WI38 (cell line): ENCODE data around the gene GRM4.

Experiments
- H3K4me3 ChIP-seq: 2 replicates; pipeline ENCODE4 v1.5.1; 2011; ENCODE audit warnings: low read depth, mild to moderate bottlenecking, control low read depth, low read length
- CTCF ChIP-seq: IDR thresholded peaks from 2 replicates; pipeline ENCODE4 v1.5.1; 2012; ENCODE audit warnings: low read depth, mild to moderate bottlenecking, control low read depth, low read length

The GRM4 gene

DNA sequence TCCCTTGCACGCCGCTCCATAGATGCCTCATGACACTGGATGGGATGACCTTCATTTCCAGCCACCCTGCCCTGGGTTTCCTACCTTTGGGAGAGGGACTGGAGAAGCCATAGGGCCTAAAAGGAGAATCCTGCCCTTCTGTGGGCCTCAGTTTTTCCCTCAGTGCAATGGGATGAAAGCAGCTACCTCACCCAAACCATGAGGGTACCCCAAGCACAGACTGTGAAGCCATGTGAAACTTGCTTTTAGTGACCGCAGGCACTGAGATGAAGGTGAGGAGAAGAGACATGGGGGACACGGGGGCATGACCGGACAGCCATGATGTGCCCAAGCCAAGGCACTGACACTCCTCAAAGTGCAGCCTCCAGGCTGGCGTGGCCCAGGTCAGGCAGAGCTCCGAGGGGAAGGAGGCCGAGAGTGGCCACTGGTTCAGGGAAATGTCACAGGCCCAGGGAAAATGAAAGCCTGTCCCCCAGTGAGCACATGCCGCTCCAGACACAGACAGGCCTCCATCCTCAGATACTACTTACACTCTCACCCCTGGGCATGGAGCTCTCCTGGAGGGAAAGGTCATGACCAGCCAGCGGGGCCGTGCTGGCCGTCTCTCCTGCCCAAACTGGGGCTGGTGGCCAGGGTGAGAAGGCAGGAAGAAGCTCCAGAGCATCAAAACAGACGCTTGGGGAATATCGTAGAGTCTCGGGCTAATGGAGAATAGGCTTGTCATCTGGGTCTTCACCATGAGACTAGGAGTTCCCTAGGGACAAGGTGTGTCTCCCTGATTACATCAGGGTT, 116.2 kb downstream of the GRM4 start:
- H3K4me3 ChIP-seq = no peak overlapping the region
- no peak for TF ChIP-seq CTCF

DNA sequence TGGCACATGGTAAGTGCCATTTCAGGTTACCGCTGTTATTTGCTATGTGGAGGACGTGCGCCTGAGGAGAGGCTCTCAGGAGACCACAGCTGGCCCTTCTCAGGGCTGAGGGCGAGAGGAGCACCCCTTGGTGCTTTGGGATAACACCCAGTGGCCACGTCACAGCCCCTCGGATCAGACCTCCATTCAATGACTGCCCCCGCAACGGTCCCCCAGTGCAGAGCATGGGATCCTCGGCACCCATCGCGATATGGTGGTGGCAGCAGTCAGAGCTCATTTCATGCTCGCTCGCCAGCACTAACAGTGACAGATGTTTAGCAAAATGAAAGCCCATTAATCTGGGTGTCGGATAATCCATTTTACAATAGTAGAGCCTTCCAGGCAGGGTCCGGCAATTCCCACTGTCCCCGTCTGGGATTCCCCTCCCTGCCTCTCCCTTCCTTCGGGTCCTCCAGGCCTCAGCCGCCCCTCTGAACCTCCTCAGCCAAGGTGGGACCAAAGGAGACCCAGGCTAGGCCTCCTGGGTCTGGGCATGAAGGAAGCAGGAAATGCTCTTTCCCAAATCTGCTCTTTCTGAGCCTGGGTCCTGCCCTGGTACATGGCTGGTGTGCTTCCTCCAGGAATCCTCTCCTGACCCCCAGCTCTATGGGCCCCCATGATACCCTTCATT, 117.1 kb downstream of the GRM4 start:
- H3K4me3 ChIP-seq = no peak overlapping the region
- TF ChIP-seq CTCF = no peak

GRCh38 chr6:34027939-34028441, 117.9 kb downstream of the GRM4 start:
- TF ChIP-seq CTCF = no peak
- H3K4me3 ChIP-seq = no peak overlapping the region

DNA sequence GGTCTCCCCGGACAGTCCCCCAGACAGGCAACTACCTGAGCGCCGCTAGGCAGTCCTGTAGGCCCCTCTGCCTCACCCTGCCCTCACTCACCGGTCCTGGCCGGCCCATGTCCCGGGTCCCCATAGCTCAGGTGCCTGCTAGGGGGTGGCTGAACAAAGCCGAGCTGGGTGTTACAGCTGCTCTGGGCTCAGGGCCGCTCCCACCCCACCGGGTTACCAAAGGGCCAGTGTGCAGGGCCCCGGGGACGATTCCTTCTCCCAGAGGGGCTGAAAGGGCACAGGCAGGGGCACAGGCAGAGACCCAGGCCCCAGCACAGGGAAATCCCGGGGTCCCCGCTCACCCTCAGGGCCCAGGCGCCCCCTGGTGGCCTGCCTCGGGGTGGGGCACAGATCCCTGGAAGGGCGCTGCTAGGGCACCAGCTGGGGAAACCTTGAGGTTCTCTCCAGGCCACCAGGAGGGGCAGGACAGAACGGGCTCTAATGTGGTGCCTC, 118.4 kb downstream of the GRM4 start:
- peak; percentile 77 for TF ChIP-seq CTCF
- no peak overlapping the region for H3K4me3 ChIP-seq

DNA sequence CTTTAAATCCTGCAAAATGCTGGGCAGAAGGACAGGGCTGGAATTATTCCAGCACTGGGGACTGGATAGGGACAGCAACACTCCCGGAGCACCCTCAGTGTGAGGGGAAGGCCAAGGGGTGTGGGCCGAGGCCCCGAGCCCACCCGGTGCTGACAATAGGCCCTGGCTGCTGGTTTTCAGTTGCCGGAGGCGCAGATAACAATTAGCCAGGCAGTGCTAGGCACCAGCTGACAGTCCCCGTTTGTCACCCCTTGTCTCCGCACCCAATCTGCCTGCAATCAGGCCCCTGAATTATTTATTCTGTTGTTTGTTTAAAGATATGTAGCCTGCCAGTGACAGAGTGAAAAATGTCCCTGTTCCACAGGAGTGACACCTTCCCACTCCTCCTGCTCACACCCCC, 120.0 kb downstream of the GRM4 start:
- no peak overlapping the region for H3K4me3 ChIP-seq
- no peak for TF ChIP-seq CTCF

- H3K4me3 ChIP-seq = no peak overlapping the region
- no peak for TF ChIP-seq CTCF
Measured at GRCh38 chr6:34025112-34025807, 120.6 kb downstream of the GRM4 start.
